H9 (cell line): ENCODE data around the gene OR52N5. TPM values are rescaled to one million over a fixed set of nuclear protein-coding genes. Genes with fewer than 3 reads are reported as not detected.

Experiments
- DNase-seq: peaks from one replicate; pipeline ENCODE4 v3.0.0-alpha.2; 2017
- H2AFZ ChIP-seq: one replicate; pipeline ENCODE4 v1.6.1; 2013; ENCODE audit warnings: mild to moderate bottlenecking, low read length, control low read depth, moderate library complexity
- H2AK5ac ChIP-seq: 2 replicates; pipeline ENCODE4 v1.6.1; 2013; ENCODE audit warnings: low read length, control low read depth, mixed read lengths; ENCODE audit not compliant: insufficient read length
- H2BK120ac ChIP-seq: one replicate; pipeline ENCODE4 v1.6.1; 2013; ENCODE audit warnings: low read depth, mild to moderate bottlenecking, low read length, control low read depth, inconsistent platforms; ENCODE audit not compliant: poor library complexity, severe bottlenecking
- H2BK12ac ChIP-seq: 2 replicates; pipeline ENCODE4 v1.6.1; 2013; ENCODE audit warnings: low read length, control low read depth, mixed read lengths, low read depth; ENCODE audit not compliant: insufficient read length
- H2BK15ac ChIP-seq: 2 replicates; pipeline ENCODE4 v1.6.1; 2013; ENCODE audit warnings: low read depth, low read length, control low read depth
- H2BK20ac ChIP-seq: one replicate; pipeline ENCODE4 v1.6.1; 2013; ENCODE audit warnings: low read depth, mild to moderate bottlenecking, low read length, control low read depth, inconsistent platforms; ENCODE audit not compliant: poor library complexity, severe bottlenecking
- H2BK5ac ChIP-seq: 2 replicates; pipeline ENCODE4 v1.6.1; 2013; ENCODE audit warnings: low read length, control low read depth, mixed read lengths; ENCODE audit not compliant: insufficient read length
- H3K14ac ChIP-seq: 2 replicates; pipeline ENCODE4 v1.6.1; 2013; ENCODE audit warnings: low read length, control low read depth; ENCODE audit not compliant: insufficient read depth
- H3K18ac ChIP-seq: 2 replicates; pipeline ENCODE4 v1.6.1; 2013; ENCODE audit warnings: low read depth, mild to moderate bottlenecking, mixed read lengths, low read length, control low read depth; ENCODE audit not compliant: insufficient read length
- H3K23ac ChIP-seq: 2 replicates; pipeline ENCODE4 v1.6.1; 2013; ENCODE audit warnings: low read length, control low read depth, mixed read lengths, low read depth; ENCODE audit not compliant: insufficient read length
- H3K23me2 ChIP-seq: 2 replicates; pipeline ENCODE4 v1.6.1; 2013; ENCODE audit warnings: low read depth, mild to moderate bottlenecking, mixed read lengths, low read length, control low read depth; ENCODE audit not compliant: insufficient read length, poor library complexity, severe bottlenecking
- H3K27ac ChIP-seq: 2 replicates; pipeline ENCODE4 v1.5.1; 2013; ENCODE audit warnings: low read length, control low read depth, mixed read lengths, low read depth; ENCODE audit not compliant: insufficient read length
- H3K27me3 ChIP-seq: 2 replicates; pipeline ENCODE4 v1.6.1; 2013; ENCODE audit warnings: low read length, control low read depth, inconsistent platforms; ENCODE audit not compliant: insufficient read depth
- H3K4ac ChIP-seq: 2 replicates; pipeline ENCODE4 v1.6.1; 2013; ENCODE audit warnings: low read depth, mild to moderate bottlenecking, control low read depth, inconsistent platforms, low read length, moderate library complexity
- H3K4me1 ChIP-seq: 2 replicates; pipeline ENCODE4 v1.6.1; 2013; ENCODE audit warnings: low read length, control low read depth, inconsistent platforms; ENCODE audit not compliant: insufficient read depth
- H3K4me2 ChIP-seq: 2 replicates; pipeline ENCODE4 v1.6.1; 2013; ENCODE audit warnings: low read length, control low read depth, mixed read lengths; ENCODE audit not compliant: insufficient read length, insufficient read depth
- H3K56ac ChIP-seq: 2 replicates; pipeline ENCODE4 v1.6.1; 2013; ENCODE audit warnings: low read depth, mild to moderate bottlenecking, mixed read lengths, low read length, control low read depth; ENCODE audit not compliant: insufficient read length
- H3K79me1 ChIP-seq: 2 replicates; pipeline ENCODE4 v1.6.1; 2013; ENCODE audit warnings: low read depth, mild to moderate bottlenecking, moderate library complexity, low read length, control low read depth, inconsistent platforms; ENCODE audit not compliant: insufficient read depth, poor library complexity, severe bottlenecking
- H3K79me2 ChIP-seq: 2 replicates; pipeline ENCODE4 v1.6.1; 2013; ENCODE audit warnings: low read length, control low read depth, inconsistent platforms; ENCODE audit not compliant: insufficient read depth
- H3K9ac ChIP-seq: 2 replicates; pipeline ENCODE4 v1.6.1; 2013; ENCODE audit warnings: low read length, control low read depth, mixed read lengths; ENCODE audit not compliant: insufficient read length; ENCODE audit errors: extremely low read depth
- H3K9me3 ChIP-seq: one replicate; pipeline ENCODE4 v1.6.1; 2013; ENCODE audit warnings: low read depth, low read length, inconsistent platforms; ENCODE audit not compliant: control insufficient read depth
- H3T11ph ChIP-seq: one replicate; pipeline ENCODE4 v1.6.1; 2013; ENCODE audit warnings: mild to moderate bottlenecking, low read length, control low read depth, inconsistent platforms
- H4K20me1 ChIP-seq: one replicate; pipeline ENCODE4 v1.6.1; 2013; ENCODE audit not compliant: control insufficient read depth, insufficient read length, insufficient read depth
- H4K5ac ChIP-seq: 2 replicates; pipeline ENCODE4 v1.6.1; 2013; ENCODE audit warnings: low read depth, mild to moderate bottlenecking, mixed read lengths, low read length, control low read depth; ENCODE audit not compliant: insufficient read length
- H4K8ac ChIP-seq: replicated peaks from 2 replicates; pipeline ENCODE4 v1.6.1; 2013; ENCODE audit warnings: low read length, control low read depth, mixed read lengths, low read depth; ENCODE audit not compliant: insufficient read length
- H4K91ac ChIP-seq: 2 replicates; pipeline ENCODE4 v1.6.1; 2013; ENCODE audit warnings: low read depth, mild to moderate bottlenecking, moderate library complexity, mixed read lengths, low read length, control low read depth; ENCODE audit not compliant: insufficient read length
- H3K27ac Mint-ChIP-seq, 3 experiments: 2 replicates in 2 of 3; 3 replicates in 1 of 3; pipeline ENCODE4 v1.8.0; 2020 to 2021; ENCODE audit warnings: mixed read lengths in 3 of 3, mild to moderate bottlenecking in 1 of 3, moderate library complexity in 1 of 3
- H3K27me3 Mint-ChIP-seq: 2 replicates; pipeline ENCODE4 v1.8.0; 2021; ENCODE audit warnings: low read depth, mild to moderate bottlenecking, moderate library complexity, mixed read lengths
- H3K36me3 Mint-ChIP-seq, 3 experiments: 2 replicates in 2 of 3; 3 replicates in 1 of 3; pipeline ENCODE4 v1.8.0; 2020 to 2021; ENCODE audit warnings: low read depth in 3 of 3, mixed read lengths in 3 of 3; ENCODE audit not compliant: insufficient read depth in 1 of 3
- H3K4me1 Mint-ChIP-seq, 2 experiments: 2 replicates each; pipeline ENCODE4 v1.8.0; 2020; ENCODE audit warnings: mixed read lengths in 2 of 2
- H3K4me3 Mint-ChIP-seq, 2 experiments: 2 replicates in 1 of 2; 3 replicates in 1 of 2; pipeline ENCODE4 v1.8.0; 2020 to 2021; ENCODE audit warnings: mild to moderate bottlenecking in 2 of 2, mixed read lengths in 2 of 2, moderate library complexity in 1 of 2
- H3K9me3 Mint-ChIP-seq, 2 experiments: 2 replicates in 1 of 2; 3 replicates in 1 of 2; pipeline ENCODE4 v1.8.0; 2020; ENCODE audit warnings: mild to moderate bottlenecking in 2 of 2, mixed read lengths in 2 of 2, moderate library complexity in 1 of 2
- CTCF ChIP-seq: fragments of 200-600 bp; sonication (generic); conservative IDR thresholded peaks from 3 replicates; pipeline ENCODE4 v1.8.0; 2021; ENCODE audit warnings: antibody characterized with exemption, mild to moderate bottlenecking
- WGBS: extraction: QIAGEN DNeasy Blood & Tissue Kit; methylation state at CpG from one replicate; pipeline ENCODE4 v1.1.7; 2013; ENCODE audit warnings: missing lambda C conversion rate, low lambda C conversion rate, mixed read lengths; ENCODE audit not compliant: insufficient read length; ENCODE audit errors: extremely low coverage; 5-methylcytosine and 5-hydroxymethylcytosine counted together
- total RNA-seq: library from RNA; stranded (reverse); gene quantifications from 2 replicates; pipeline ENCODE4 v1.2.1, GENCODE V29; 2021

OR52N5 gene
- total RNA-seq, 1 experiment from 2014 or later, result not detected

- peaks cover 7 to 12% of the 10 kb centered on the region in 2 experiments; a peak in 3 of 5 replicates for H3K9me3 Mint-ChIP-seq
- Histone ChIP-seq H3K14ac (no peak overlapping the region), H4K8ac (no peak overlapping the region), H4K91ac (no peak overlapping the region), H2BK20ac (no peak overlapping the region), H4K5ac (no peak overlapping the region), H3K23me2 (no peaks in the 10 kb centered on the region), H2BK12ac (no peak overlapping the region), H3K18ac (no peak overlapping the region), H3K9me3 (no peaks in the 10 kb centered on the region), H2BK120ac (no peak overlapping the region), H3K79me2 (no peaks in the 10 kb centered on the region), H2BK5ac (no peak overlapping the region), H3K27ac (no peak overlapping the region), H3K4ac (no peak overlapping the region), H3K56ac (no peak overlapping the region), H3K23ac (no peak overlapping the region), H4K20me1 (no peaks in the 10 kb centered on the region), H2BK15ac (no peak overlapping the region), H3K9ac (no peak overlapping the region), H2AFZ (no peak overlapping the region), H3T11ph (no peak overlapping the region), H3K4me2 (no peak overlapping the region), H3K4me1 (no peaks in the 10 kb centered on the region), H3K27me3 (no peaks in the 10 kb centered on the region), H2AK5ac (no peak overlapping the region), H3K79me1 (no peaks in the 10 kb centered on the region)
- H3K4me1 Mint-ChIP-seq, result peaks cover 13 to 14% of the 10 kb centered on the region in 2 experiments
- no peak for DNase-seq
- WGBS, result no CpG with 5 or more reads among the region's 5 CpGs
- H3K27ac Mint-ChIP-seq, result no peak overlapping the region
- no peak overlapping the region for H3K4me3 Mint-ChIP-seq
- H3K36me3 Mint-ChIP-seq, result peaks cover 0 to 6% (median 2%) of the 10 kb centered on the region in 3 experiments; a peak in 3 of 7 replicates
- TF ChIP-seq CTCF, result no peak
- H3K27me3 Mint-ChIP-seq, result peaks cover 2% of the 10 kb centered on the region; the same call in 1 of the 2 replicates
These were observed 20.8 kb upstream of the OR52N5 start for GRCh38 chr11:5803982-5804381.
